ENCODE data around the gene PTRH1. TPM values are rescaled to one million over a fixed set of nuclear protein-coding genes. Genes with fewer than 3 reads are reported as not detected.
"Not testable (repeated sequence)": the region's sequence is repeated elsewhere in the genome, so short reads cannot be mapped to it uniquely, and the experiment has no call there.

The PTRH1 gene, protein sequence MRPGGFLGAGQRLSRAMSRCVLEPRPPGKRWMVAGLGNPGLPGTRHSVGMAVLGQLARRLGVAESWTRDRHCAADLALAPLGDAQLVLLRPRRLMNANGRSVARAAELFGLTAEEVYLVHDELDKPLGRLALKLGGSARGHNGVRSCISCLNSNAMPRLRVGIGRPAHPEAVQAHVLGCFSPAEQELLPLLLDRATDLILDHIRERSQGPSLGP
- 22.9 and 23.5 TPM in 2 replicates for total RNA-seq

DNA sequence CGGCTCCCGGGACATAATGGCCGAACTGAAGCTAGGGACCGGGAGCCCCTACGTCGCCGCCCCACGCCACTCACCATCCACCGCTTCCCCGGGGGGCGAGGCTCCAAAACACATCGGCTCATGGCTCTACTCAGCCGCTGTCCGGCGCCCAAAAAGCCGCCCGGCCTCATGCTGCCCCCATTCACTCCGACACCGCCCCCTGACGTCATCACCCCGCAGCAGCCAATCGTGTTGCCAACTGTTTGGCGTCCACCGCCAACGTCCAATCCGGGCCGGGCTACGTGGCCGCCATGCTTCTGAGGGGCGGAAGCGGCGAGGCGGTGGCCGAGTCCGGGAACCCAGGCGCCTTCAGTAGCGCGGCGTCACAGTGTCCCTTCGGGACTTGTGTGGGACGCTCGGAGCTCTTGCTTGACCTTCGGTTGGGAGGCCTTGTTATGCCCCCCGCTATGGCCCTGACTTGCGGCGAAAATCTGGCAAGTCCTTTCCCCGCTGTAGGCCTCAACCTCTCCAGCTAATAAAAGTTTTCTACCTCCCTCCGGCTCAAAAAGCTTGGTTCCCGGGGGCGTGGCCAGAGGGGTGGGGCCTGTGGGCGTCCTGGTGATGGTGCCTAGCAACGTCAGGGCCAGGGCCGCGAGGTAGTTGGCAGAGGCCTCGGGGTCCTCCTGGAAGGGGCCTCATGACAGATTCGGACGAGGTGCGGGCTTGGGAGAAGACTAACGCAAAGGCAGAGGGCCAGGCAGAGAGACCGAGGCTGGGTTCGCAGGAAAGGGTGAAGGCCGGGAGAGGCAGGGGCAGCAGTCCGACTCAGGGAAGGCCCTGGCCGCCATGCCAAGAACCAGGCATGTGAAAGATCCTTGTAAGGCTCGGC is at the start of gene PTRH1, which contains the start of gene TTC16:
PTRH1 (minus strand) TSS at position 194 of the 868 bp plus-strand sequence; CDS start at position 170, 24 bp downstream.
TTC16 (plus strand) TSS at position 610 of the 868 bp plus-strand sequence; CDS start at position 677, 67 bp downstream.
- Mint-ChIP-seq H3K4me1 (ENCODE audit: low read depth) (peaks cover 28% of the 10 kb centered on the region), H3K4me3 (peak within 1 kb of the TSS; percentile 98), H3K27ac (peak within 1 kb of the TSS; percentile 98), H3K36me3 (ENCODE audit: low read depth) (no peaks in the 10 kb centered on the region), H3K9me3 (no peaks in the 10 kb centered on the region), H3K27me3 (ENCODE audit: insufficient read depth) (peaks cover 2% of the 10 kb centered on the region)
- intact Hi-C loops (cut with micrococcal nuclease) = loop anchor here (1.0 to 2.0 kb wide), 5 partner anchors 16 to 264 kb away; partner anchors contain the start of genes LRSAM1, RPL12, STXBP1 and TOR2A
- DNase-seq (ENCODE audit: low spot score) = peak; percentile 97

DNA sequence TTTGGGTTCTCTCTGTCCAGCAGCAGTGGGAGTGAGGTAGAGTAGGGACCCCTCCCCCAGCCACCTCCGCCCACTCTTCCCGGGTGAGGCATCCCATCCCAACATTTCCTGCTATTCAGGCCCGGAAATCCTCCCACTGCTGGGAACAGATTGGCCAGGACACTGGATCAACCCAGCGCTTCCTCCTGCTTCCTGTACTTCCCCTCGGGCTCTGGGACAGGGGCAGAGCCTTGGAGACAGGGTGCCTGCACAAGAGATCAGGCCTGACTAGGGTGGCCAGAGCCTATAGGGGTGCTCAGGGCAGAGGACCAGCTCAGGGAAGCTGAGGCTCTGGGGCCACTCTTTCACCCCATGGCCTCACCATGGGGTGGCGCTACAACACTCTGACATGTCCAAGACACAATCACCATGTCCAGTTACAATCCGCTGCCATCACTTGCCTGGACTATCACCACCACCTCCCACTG is 48.5 kb upstream of the PTRH1 start:
- Mint-ChIP-seq H3K27ac (peak overlapping the region; percentile 79), H3K4me3 (no peak overlapping the region), H3K4me1 (ENCODE audit: low read depth) (peaks cover 59% of the 10 kb centered on the region), H3K36me3 (ENCODE audit: low read depth) (peaks cover 48% of the 10 kb centered on the region), H3K9me3 (no peaks in the 10 kb centered on the region), H3K27me3 (ENCODE audit: insufficient read depth) (no peaks in the 10 kb centered on the region)
- intact Hi-C loops (cut with micrococcal nuclease) = no loop called here
- no peak for DNase-seq (ENCODE audit: low spot score)

DNA sequence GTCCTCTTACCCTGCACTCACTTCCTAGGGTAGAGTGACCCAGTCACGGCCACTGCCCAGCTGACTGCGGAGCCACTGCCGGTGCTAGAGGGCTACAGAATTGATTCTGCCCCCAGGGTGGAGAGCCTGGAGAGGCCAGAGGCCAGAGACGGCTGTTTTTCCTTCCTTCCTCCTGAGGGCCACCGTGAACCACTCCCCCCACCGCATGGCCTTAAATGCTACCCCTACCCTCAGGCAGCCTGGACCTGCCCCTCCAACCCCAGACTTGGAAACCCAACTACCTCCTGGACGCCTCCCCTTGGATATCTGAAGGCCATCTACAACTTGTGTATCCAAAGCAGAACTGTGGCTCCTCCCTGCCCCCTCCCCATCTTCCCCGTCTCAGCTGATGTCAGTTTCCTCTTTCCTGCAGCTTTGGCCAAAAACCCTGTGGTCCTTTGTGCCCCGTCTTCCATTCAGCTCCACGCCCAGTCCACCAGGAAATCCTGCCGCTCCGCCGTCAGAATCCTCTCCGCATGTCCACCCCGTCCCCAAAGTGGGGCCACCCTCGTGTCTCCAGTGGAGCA is 46.7 kb upstream of the PTRH1 start:
- Mint-ChIP-seq H3K27me3 (ENCODE audit: insufficient read depth) (no peaks in the 10 kb centered on the region), H3K4me3 (no peak overlapping the region), H3K4me1 (ENCODE audit: low read depth) (peaks cover 51% of the 10 kb centered on the region), H3K36me3 (ENCODE audit: low read depth) (peaks cover 46% of the 10 kb centered on the region), H3K9me3 (no peaks in the 10 kb centered on the region), H3K27ac (peak overlapping the region; percentile 58)
- no peak for DNase-seq (ENCODE audit: low spot score)
- intact Hi-C loops (cut with micrococcal nuclease) = no loop called here

DNA sequence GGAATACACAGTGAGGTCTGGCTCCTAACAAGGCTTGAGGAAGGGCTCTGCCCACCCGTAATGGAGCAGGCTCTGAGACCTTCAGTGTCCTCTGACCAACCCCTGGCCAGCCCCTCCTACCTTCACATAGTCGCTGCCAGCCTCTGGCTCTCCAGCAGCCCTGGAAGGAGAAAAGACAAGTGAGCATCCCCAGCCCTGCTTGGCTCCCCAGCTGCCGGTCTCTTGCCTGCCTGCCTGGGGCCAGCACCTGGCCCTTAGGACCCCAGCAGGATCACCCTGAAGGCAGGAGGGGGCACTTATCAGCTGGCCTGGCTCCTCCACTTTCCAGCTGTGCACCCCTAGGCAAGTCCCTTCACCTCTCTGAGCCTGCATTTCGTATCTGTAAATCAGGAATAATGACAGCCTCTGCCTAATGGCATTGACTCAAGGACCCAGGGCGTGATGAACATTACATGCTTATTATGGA is 46.1 kb upstream of the PTRH1 start:
- H3K27me3 Mint-ChIP-seq (ENCODE audit: insufficient read depth) = no peaks in the 10 kb centered on the region
- intact Hi-C loops (cut with micrococcal nuclease) = no loop called here
- H3K4me3 Mint-ChIP-seq = no peak overlapping the region
- H3K36me3 Mint-ChIP-seq (ENCODE audit: low read depth) = peaks cover 41% of the 10 kb centered on the region
- no peak overlapping the region for H3K27ac Mint-ChIP-seq
- no peaks in the 10 kb centered on the region for H3K9me3 Mint-ChIP-seq
- H3K4me1 Mint-ChIP-seq (ENCODE audit: low read depth) = peaks cover 44% of the 10 kb centered on the region
- no peak for DNase-seq (ENCODE audit: low spot score)

DNA sequence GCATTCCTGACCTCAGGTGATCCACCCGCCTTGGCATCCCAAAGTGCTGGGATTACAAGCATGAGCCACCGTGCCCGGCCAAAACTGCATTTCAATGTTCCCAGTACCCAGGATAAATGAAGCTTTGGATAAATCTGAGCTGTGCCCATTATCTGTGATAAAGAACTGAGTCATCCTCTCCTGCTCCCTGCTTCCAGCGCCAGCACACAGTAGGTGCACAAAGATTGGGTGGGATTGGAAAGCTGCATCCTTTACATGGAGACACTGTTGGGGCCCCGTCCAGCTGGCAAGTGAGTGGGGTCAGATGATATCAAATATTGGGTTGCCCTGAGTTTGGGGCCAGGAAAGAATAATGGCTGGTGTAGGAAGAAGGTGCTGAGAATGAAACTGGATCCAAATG is 45.6 kb upstream of the PTRH1 start:
- peak overlapping the region; percentile 21 for H3K27ac Mint-ChIP-seq
- H3K9me3 Mint-ChIP-seq = no peaks in the 10 kb centered on the region
- peaks cover 37% of the 10 kb centered on the region for H3K36me3 Mint-ChIP-seq (ENCODE audit: low read depth)
- H3K27me3 Mint-ChIP-seq (ENCODE audit: insufficient read depth) = no peaks in the 10 kb centered on the region
- intact Hi-C loops (cut with micrococcal nuclease) = no loop called here
- peaks cover 39% of the 10 kb centered on the region for H3K4me1 Mint-ChIP-seq (ENCODE audit: low read depth)
- no peak overlapping the region for H3K4me3 Mint-ChIP-seq
- DNase-seq (ENCODE audit: low spot score) = no peak

DNA sequence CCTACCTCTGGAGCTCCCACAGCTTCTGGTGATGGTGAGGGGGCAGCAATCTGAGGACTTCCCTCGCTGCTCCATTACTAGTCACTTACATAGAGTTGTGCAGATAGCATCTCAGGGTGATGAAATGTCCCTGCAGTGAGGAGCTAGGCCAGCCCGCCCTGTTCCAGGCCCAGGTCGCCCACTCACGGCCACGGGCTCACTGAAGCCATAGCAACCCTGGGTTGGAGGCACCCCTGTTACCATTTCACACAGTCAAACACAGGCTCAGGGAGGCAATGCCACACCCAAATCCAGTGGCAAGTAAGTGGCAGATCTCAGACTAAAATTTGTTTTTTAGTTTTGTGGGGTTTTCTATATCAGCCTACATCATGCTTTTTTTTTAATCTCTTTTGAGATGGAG is 43.4 kb upstream of the PTRH1 start:
- Mint-ChIP-seq H3K27ac (peak overlapping the region; percentile 41), H3K9me3 (no peaks in the 10 kb centered on the region), H3K36me3 (ENCODE audit: low read depth) (peaks cover 20% of the 10 kb centered on the region), H3K4me1 (ENCODE audit: low read depth) (peaks cover 21% of the 10 kb centered on the region), H3K4me3 (no peak overlapping the region), H3K27me3 (ENCODE audit: insufficient read depth) (no peaks in the 10 kb centered on the region)
- no peak for DNase-seq (ENCODE audit: low spot score)
- intact Hi-C loops (cut with micrococcal nuclease) = no loop called here

DNA sequence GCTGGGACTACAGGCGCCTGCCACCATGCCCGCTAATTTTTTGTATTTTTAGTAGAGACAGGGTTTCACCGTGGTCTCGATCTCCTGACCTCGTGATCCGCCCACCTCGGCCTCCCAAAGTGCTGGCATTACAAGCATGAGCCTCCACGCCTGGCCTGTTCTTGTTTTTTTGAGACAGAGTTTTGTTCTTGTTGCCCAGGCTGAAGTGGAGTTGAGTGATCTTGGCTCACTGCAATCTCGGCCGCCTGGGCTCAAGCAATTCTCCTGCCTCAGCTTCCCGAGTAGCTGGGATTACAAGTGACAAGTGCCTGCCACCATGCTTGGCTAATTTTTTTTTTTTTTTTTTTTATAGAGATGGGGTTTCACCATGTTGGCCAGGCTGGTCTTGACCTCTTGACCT is 41.3 kb upstream of the PTRH1 start:
- intact Hi-C loops (cut with micrococcal nuclease); DNase-seq (ENCODE audit: low spot score); H3K9me3 Mint-ChIP-seq; H3K4me3 Mint-ChIP-seq; H3K27ac Mint-ChIP-seq; H3K36me3 Mint-ChIP-seq (ENCODE audit: low read depth); H3K27me3 Mint-ChIP-seq (ENCODE audit: insufficient read depth); H3K4me1 Mint-ChIP-seq (ENCODE audit: low read depth): not testable (repeated sequence)

DNA sequence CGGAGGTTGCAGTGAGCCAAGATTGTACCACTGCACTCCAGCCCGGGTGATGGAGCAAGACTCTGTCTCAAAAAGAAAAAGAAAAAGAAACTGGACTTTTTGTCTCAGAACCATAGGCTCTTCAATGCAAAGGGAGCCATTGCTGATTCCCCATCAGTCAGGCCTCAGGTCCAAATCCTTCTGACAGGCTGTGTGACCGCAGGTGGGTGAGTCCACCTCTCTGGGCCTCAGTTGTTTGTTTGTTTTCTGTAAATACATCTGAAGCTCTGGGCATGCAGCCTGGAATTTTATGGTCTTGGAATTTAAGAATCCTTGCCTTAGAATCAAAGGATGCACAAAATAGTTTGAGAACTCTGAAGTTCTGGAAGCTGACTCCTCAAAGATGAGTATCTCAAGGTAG is 40.8 kb upstream of the PTRH1 start:
- no peak for DNase-seq (ENCODE audit: low spot score)
- intact Hi-C loops (cut with micrococcal nuclease) = no loop called here
- H3K27ac Mint-ChIP-seq = no peak overlapping the region
- no peak overlapping the region for H3K4me3 Mint-ChIP-seq
- no peaks in the 10 kb centered on the region for H3K27me3 Mint-ChIP-seq (ENCODE audit: insufficient read depth)
- H3K4me1 Mint-ChIP-seq (ENCODE audit: low read depth) = peaks cover 6% of the 10 kb centered on the region
- H3K36me3 Mint-ChIP-seq (ENCODE audit: low read depth) = peaks cover 14% of the 10 kb centered on the region
- H3K9me3 Mint-ChIP-seq = no peaks in the 10 kb centered on the region

DNA sequence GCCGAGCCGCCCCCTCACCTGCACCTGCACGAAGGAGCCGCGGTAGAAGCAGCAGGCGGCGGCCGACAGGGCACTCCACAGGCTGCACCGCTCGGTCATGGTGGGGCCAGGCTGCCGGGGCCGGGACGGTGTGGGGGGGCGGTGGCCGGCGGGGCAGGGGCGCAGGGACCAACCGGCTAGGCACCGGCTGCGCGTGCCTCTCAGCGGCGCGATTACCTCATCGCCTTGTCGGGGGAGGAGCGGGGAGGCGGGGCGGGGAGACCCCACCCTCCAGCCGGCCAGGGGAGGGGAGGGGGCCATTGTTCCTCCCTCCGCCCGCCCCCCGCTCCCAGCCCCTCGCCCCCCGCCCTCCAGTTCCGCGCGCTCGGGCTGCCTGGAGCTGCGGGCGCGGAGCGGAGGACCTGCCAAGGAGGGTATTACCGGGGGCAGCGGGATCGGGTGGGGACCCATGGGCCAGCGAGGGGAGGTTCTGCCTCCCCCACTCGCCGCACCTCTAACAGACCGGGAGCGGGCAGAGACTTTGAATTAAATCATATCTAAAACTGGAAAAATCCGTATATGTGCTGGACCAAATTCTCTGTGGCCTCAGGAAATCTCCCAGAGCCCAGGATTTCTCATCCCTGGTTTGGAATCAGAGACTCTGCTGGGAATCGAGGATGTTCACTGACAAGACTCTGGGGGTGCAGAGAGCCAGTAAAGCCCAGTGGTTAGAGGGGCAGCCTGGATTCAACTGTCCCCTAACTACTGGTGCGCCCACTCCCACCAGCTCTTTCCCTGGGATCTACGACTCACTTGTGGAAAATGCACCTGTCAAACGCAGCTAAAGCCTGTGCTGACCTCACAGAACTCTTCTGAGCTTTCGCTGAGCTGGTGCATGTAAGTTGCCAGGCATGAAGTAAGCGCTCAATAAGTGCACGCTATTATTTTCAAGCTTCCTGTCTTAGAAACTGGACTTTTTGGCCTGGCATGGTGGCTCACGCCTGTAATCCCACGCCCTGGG is 39.9 kb upstream of the PTRH1 start:
- intact Hi-C loops (cut with micrococcal nuclease) = no loop called here
- DNase-seq (ENCODE audit: low spot score) = no peak
- Mint-ChIP-seq H3K36me3 (ENCODE audit: low read depth) (peaks cover 17% of the 10 kb centered on the region), H3K27ac (no peak overlapping the region), H3K27me3 (ENCODE audit: insufficient read depth) (no peaks in the 10 kb centered on the region), H3K9me3 (no peaks in the 10 kb centered on the region), H3K4me1 (ENCODE audit: low read depth) (peaks cover 6% of the 10 kb centered on the region), H3K4me3 (no peak overlapping the region)

DNA sequence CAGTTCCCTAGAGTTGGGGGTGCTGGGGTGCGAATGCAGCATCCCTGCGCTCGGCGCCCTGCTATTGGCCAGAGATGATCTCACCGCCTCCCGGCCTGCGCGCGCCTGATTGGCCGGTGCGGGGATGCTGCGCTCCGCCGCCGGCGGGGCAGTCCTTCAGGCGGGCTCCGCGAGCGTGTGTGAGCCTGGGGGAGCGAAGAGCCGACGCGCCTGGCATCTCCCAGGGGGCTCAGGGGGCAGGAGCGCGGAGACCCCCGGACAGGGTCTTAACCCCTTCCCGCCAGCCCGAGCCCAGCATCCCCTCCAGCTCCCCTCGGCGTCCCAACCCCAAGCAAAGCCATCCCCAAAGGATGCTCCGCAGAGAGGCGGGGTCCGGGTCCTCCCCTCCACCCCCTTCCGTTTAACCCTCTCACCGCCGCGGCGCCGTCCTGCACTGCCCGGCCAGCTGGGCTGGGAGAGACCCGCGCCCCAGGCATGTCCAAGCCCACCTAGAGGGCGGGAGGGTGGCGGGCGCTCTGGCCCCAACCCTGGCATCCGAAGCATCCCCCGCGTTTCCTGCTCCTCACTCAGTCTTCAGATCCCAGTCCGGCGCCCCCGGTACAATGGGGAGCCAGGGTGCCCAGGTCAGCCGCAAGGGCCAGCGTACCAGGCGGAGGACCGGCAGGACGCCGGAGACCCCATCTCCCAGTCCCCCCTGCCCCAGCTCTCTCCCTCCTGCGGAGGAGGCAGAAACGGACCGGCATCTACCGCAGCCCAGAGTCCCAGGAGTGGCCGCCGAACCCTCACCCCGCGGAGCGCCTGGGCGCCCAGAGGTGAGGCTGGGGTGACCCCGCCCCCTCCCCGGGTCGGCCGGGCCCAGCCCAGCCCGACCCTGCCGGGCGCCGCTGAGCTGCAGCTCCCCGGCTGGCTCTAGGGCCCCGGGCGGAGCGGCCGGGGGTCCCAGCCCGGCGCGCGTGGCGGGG is 38.9 kb upstream of the PTRH1 start:
- Mint-ChIP-seq H3K4me1 (ENCODE audit: low read depth) (peaks cover 6% of the 10 kb centered on the region), H3K27me3 (ENCODE audit: insufficient read depth) (no peaks in the 10 kb centered on the region), H3K9me3 (no peaks in the 10 kb centered on the region), H3K4me3 (no peak overlapping the region), H3K36me3 (ENCODE audit: low read depth) (peaks cover 20% of the 10 kb centered on the region), H3K27ac (no peak overlapping the region)
- intact Hi-C loops (cut with micrococcal nuclease) = no loop called here
- no peak for DNase-seq (ENCODE audit: low spot score)

DNA sequence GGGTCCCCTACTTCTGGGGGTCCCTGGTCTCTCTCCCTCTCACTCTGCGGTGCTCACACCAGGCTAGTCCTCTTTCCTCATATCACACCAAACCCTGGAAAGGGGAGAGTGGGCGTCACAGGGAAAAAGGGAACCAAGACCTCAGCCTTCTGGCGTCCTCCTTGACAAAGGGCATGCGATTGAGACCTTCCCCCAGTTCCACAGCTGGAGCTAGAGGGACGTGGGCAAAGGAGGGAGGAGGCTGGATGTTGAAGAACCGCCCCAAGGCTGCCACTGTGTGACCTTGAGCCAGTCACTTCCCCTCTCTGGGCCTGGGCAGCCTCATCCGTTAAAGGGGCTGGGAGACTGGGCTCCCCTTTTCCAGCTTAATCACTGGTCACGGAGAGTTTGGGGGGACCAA is 38.2 kb upstream of the PTRH1 start:
- intact Hi-C loops (cut with micrococcal nuclease) = no loop called here
- Mint-ChIP-seq H3K27me3 (ENCODE audit: insufficient read depth) (no peaks in the 10 kb centered on the region), H3K9me3 (no peaks in the 10 kb centered on the region), H3K36me3 (ENCODE audit: low read depth) (peaks cover 19% of the 10 kb centered on the region), H3K27ac (no peak overlapping the region), H3K4me3 (no peak overlapping the region), H3K4me1 (ENCODE audit: low read depth) (peaks cover 3% of the 10 kb centered on the region)
- no peak for DNase-seq (ENCODE audit: low spot score)
